OCI-M2 (cell line): ENCODE data around the gene ATF7IP.
"Not testable (repeated sequence)": the region's sequence is repeated elsewhere in the genome, so short reads cannot be mapped to it uniquely, and the experiment has no call there.

Experiments used
- DNase-seq: peaks from one replicate; lab custom pipeline; 2025; ENCODE audit not compliant: unreplicated experiment; lab: John Stamatoyannopoulos, UW

The ATF7IP gene, protein sequence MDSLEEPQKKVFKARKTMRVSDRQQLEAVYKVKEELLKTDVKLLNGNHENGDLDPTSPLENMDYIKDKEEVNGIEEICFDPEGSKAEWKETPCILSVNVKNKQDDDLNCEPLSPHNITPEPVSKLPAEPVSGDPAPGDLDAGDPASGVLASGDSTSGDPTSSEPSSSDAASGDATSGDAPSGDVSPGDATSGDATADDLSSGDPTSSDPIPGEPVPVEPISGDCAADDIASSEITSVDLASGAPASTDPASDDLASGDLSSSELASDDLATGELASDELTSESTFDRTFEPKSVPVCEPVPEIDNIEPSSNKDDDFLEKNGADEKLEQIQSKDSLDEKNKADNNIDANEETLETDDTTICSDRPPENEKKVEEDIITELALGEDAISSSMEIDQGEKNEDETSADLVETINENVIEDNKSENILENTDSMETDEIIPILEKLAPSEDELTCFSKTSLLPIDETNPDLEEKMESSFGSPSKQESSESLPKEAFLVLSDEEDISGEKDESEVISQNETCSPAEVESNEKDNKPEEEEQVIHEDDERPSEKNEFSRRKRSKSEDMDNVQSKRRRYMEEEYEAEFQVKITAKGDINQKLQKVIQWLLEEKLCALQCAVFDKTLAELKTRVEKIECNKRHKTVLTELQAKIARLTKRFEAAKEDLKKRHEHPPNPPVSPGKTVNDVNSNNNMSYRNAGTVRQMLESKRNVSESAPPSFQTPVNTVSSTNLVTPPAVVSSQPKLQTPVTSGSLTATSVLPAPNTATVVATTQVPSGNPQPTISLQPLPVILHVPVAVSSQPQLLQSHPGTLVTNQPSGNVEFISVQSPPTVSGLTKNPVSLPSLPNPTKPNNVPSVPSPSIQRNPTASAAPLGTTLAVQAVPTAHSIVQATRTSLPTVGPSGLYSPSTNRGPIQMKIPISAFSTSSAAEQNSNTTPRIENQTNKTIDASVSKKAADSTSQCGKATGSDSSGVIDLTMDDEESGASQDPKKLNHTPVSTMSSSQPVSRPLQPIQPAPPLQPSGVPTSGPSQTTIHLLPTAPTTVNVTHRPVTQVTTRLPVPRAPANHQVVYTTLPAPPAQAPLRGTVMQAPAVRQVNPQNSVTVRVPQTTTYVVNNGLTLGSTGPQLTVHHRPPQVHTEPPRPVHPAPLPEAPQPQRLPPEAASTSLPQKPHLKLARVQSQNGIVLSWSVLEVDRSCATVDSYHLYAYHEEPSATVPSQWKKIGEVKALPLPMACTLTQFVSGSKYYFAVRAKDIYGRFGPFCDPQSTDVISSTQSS

DNA sequence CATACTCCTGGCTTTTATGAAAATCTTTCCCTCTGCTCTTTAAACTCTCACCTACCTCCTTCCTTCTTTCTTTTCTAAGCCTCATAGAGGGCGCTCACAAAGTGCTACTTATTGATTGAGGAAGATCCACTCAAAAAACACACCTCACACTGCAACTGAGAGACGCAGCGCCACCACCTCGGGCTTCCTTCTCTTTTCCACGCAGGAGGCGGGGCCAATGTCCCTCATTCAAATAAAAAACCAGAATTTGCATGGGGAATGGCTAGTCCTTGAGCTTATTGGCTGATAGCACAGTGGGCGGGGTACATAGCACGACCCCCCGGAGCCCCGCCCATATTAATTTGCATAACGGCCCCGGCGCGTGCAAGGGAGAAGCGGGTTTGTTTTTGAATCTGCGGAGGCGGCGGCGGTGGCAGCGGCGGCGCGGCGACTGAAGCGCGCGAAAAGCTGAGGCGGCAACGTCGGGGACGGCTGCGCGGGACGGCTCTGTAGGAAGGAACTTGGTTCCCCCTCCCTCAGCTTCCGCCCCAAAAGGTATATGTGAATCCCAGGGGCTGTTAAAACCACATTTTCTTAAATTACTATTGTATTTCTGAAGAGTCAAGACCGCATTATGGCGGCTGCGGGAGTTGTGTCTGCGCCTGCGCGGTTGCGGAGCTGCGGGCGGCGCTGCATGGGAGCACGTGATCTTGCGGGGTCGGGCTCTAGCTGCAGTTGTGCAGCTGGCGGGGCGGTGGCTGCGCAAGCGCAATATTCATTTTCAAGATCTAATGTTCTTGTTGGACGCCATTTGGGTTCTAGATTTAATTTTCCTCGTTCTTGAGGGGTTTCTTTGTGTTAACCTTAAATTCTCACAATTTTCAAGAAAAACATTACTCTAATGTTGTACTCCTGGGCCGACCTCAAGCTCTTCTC is at the start of gene ATF7IP:
Gene ATF7IP (plus strand): TSS at position 389 of the 915 bp plus-strand sequence. CDS start 58,234 bp downstream, outside the sequence.
- no peak for DNase-seq

DNA sequence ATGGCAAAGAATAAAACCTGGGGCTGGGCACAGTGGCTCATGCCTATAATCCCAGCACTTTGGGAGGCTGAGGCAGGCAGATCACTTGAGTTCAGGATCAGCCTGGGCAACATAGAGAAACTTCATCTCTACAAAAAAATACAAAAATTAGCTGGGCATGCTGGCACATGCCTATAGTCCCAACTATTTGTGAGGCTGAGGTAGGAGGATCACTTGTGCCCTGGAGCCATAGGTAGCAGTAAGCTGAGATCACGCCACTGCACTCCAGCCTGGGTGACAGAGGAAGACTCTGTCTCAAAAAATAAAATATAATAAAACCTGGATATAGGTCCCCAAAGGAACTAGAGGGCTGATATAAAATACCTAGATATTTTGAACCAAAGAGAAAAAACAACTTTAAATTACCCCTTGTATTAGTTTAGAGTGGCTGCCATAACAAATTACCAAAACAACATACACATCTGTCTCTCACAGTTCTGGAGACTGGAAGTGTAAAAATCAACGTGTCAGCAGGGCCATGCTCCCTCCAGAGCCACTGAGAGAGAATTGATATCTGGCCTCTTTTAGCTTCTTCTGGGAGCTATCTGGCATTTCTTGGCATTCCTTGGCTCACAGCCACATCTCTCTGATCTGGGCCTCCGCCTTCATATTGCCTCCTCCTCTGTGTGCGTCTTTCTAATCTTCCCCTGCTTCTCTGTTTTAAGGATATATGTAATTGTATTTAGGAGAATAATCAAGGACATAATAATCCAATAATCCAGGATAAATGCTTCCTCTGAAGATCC is 47.9 kb upstream of the ATF7IP start:
- DNase-seq, result no peak

DNA sequence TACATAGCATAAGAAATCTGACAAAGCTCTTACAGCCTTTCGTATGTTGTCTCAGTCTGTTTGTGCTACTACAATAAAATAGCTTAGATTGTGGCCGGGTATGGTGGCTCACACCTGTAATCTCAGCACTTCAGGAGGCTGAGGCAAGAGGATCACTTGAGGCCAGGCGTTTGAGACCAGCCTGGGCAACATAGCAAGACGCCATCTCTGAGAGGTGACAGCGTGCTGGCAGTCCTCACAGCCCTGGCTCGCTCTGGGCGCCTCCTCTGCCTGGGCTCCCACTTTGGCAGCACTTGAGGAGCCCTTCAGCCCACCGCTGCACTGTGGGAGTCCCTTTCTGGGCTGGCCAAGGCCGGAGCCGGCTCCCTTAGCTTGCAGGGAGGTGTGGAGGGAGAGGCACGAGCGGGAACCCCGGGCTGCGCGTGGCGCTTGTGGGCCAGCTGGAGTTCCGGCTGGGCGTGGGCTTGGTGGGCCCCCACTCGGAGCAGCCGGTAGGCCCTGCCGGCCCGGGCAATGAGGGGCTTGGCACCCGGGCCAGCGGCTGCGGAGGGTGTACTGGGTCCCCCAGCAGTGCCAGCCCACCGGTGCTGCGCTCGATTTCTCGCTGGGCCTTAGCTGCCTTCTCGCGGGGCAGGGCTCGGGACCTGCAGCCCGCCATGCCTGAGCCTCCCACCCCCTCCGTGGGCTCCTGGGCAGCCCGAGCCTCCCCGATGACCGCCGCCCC is 45.6 kb upstream of the ATF7IP start:
- DNase-seq, result not testable (repeated sequence)

DNA sequence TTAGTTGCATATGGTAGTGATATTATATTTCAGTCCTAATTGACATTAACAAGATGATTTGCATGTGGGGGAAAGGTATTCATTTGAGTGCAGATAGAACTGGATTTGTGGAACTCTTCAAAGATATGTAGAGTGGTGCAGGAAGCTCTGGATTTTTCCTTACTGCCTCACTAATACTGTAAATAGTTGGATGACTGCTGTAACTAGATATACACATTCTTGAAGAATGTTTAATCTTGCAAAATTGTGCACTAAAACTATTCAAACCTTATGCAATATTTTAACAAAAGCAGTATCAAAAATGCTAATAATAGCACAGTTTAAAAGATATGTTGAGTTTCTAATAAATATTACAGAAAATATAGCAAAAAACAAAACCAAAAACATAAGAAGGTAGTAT is 43.1 kb upstream of the ATF7IP start:
- no peak for DNase-seq

DNA sequence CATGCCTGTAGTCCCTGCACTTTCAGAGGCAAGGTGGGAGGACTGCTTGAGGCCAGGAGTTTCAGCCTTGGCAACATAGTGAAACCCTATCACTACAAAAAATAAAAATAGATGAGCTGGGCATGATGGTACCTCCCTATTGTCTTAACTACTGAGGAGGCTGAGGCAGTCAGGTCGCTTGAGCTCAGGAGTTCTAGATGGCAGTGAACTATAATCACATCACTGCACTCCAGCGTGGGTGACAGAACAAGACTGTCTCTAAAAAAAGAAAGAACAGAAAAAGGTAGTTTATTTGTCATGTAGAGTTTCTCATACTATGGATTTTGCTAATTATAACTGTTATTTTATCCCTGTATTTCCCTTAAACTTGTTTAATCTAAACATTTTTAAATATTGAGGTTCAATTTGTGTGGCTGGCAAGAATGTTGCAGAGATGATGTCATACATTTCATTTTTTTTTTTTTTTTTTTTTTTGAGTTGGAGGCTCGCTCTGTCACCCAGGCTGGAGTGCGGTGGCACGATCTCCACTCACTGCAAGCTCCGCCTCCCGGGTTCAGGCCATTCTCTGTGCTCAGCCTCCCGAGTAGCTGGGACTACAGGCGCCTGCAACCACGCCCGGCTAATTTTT is 39.7 kb upstream of the ATF7IP start:
- no peak for DNase-seq

DNA sequence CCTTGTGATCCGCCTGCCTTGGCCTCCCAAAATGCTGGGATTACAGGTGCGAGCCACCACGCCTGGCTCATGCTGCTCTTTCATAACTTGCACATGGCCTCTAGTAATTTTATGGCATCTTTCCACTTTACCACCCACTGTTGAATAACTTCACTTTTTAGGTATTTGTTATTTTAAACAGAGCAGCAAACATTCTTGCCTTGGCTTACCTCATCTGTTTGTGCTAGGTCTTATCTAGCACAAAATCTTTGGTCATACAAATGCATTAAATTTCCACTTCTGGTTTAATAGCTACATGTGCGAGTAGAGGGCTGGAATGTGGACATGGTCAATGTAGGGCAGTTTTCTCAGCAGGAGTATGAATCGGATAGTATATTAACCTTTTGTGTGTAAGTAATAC is 38.8 kb upstream of the ATF7IP start:
- DNase-seq, result no peak

DNA sequence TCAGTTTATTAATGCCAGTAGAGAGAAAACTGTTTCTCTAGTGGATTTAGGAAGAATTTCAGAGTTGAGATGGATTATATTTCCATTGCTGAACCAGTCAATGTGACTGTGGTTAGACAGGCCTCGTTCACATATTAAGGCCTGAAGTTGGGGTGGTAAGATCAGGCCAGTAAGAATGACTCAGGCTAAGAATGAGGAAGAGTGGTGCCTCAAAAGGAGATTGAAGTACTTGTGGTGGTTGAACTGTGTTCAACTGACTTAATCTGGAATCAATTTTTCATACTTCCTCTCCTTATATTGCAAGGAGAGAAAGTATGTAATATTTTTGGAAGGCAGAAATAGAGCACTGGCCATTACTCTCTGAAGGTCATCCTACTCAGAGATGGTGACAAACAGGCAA is 37.8 kb upstream of the ATF7IP start:
- DNase-seq, result no peak

DNA sequence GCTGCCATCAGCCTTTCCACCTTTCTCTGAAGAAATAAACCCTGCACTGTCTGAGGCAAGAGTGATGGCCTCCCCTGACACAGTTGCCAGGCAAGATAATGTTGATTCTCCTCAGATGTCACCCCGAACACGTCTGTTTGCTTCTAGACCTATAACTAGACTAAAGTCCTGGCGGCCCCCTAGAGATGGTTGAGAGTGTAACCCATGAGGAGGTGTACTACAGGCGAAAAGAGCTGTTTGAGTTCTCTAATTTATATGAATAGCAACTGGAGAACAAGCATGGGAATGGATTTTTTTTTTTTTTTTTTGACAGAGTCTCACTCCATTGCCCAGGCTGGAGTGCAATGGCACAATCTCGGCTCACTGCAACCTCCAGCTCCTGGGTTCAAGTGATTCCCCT is 33.0 kb upstream of the ATF7IP start:
- no peak for DNase-seq

DNA sequence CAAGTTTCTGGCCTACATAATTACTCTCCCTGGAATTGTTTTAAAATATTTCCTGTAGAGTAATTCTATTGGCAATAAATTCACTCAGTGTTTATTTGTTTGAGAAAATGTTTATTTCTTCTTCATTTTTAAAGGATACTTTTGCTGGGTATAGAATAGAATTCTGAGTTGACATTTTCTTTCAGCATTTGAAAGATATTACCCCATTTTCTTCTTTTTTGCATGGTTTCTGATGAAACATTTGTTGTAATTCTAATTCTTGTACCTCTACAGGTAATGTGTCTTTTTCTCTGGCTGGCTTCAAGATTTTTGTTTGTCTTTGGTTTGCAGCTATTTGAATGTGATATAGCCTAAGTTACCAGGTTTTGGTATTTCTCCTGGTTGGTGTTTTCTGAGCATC is 25.1 kb upstream of the ATF7IP start:
- no peak for DNase-seq

DNA sequence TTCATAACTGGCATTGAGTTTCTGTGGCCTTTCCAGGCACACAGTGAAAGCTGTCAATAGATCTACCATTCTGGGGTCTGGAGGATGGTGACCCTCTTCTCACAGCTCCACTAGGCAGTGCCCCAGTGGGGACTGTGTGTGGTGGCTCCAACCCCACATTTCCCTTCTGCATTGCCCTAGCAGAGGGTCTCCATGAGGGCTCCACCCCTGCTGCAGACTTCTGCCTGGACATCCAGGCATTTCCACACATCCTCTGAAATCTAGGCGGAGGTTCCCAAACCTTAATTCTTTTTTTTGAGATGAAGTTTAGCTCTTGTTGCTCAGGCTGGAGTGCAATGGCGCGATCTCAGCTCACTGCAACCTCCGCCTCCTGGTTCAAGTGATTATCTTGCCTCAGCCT is 14.0 kb upstream of the ATF7IP start:
- DNase-seq, result not testable (repeated sequence)

DNA sequence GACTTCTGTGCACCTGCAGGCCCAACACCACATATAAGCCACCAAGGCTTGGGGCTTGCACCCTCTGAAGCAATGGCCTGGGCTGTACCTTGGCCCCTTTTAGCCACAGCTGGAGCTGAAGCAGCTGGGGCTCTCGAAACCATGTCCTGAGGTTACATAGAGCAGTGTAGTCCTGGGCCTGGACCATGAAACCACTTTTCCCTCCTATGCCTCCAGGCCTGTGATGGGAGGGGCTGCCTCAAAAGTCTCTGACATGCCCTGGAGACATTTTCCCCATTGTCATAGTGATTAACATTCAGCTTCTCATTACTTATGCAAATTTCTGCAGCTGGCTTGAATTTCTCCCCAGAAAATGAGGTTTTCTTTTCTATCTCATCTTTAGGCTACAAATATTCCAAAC is 13.4 kb upstream of the ATF7IP start:
- DNase-seq, result not testable (repeated sequence)

DNA sequence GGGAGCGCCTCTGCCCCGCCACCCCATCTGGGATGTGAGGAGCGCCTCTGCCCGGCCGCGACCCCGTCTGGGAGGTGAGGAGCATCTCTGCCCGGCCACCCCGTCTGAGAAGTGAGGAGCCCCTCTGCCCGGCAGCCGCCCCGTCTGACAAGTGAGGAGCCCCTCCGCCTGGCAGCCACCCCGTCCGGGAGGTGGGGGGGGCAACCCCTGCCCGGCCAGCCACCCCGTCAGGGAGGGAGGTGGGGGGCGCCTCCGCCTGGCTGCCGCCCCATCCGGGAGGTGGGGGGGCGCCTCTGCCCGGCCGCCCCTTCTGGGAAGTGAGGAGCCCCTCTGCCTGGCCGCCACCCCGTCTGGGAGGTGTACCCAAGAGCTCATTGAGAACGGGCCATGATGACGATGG is 10.8 kb upstream of the ATF7IP start:
- DNase-seq, result not testable (repeated sequence)

DNA sequence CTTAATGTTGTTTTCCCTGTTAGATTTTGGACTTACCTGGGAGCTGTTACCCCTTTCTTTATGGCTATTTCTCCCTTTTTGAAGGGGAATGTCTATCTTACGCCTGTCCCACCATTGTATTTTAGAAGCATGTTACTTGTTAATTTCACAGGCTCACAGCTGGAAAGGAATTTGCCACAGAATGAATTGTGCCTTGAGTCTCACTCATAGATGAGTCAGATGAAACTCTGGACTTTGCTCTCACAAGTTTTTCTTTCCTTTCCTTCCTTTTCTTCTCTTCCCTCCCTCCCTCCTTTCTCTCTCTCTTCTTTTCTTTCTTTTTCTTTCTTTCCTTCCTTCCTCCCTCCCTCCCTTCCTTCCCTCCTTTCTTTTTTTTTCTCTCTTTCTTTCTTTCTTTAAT is 9.3 kb upstream of the ATF7IP start:
- DNase-seq, result no peak

DNA sequence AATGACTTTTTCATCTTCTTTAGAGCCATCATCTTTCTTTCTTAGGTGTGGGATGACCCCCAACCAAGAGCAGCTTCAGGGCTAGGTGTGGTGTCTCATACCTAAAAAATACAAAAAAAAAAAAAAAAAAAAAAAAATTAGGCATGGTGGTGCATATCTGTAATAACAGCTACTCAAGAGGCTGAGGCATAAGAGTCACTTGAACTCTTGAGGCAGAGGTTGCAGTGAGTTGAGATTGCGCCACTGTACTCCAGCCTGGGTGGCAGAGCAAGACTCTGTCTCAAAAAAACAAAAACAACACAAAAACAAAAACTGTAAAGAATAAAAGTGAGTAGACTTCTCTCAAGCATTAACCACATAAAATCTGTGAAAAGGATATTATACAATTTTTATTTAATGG is 8.0 kb upstream of the ATF7IP start:
- no peak for DNase-seq

DNA sequence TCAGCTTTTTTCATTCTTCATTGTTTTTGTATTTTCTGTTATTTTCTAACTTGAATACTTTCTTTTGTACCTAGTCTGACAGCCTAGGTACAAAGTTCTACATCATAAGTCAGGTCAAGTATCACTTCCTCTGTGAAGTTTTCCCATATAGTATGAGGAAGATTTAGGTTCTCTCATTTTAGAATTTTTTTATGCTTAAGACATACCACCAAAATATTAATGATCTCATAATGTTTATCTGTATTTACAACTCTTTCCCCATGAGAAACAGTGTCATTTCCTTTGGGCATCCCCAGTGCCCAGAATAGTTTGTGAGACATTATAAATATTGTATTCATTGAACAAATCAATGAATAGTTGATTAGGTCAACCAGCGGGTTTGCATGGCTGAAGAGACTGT is 3.1 kb upstream of the ATF7IP start:
- DNase-seq, result no peak

DNA sequence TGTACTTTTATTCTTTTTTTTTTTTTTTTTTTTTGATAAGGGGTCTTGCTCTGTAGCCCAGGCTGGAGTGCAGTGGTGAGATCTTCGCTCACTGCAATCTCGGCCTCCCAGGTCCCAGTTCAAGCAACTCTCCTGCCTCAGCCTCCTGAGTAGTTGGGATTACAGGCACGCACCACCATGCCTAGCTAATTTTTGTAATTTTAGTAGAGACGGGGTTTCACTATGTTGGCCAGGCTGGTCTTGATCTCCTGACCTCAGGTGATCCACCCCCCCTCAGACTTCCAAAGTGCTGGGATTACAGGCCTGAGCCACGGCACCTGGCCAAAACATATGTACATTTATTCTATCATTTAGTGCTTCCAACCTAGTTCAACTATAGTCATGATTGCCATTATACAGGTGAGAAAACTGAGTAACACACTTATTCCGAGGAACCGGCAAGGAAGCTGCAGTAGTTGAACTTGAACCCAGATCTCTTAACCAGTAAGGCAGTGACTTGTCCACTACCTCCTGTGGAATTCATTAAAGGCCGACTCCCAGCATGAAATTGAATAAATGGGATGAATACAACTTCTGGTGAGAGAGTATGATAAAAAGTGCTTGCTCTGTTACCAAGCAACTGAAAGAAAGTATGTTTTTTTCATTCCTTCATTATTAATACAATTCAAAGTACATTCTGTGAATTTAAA is 755 bp upstream of the ATF7IP start:
- no peak for DNase-seq

DNA sequence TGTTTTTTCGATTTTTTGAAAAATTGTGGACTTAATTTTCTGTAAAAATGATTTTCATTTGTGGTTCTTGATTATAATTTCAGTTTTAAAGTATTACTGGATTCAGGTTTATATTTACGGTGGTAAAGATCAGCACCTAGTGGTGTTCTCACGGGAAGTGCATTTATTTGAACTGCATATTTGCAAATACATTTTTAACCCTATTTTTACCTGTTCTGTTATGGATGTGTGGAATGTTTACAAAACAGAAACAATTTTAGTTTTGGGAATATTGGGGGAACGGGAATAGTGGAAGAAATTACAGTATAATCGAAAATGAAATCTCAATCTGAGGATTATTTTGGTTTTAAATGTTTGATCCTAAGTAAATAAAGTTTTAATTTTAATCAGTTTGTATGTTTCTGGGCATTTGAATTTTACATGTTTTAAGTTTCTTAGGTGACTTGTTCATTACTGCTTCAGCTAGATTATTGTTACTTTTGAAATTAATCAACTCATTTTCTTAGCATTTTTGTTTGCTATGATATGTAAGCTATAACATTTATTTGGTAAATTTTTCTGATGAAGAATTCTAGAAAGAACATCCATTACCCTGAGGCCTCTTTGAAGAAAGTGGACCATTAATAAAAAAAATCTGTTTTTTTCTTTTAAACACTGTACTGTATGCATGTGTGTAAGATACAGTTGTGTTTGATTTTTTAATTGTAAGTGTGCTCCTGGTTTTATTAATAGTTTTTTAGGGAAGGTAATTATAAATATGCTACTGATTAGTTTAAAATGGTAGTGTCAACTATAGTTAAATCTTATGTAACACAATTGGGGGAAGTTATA is 942 bp downstream of the ATF7IP start:
- no peak for DNase-seq
